ENCODE data around the gene TPP2.

Gene TPP2

GRCh38 chr13:102702965-102703725 lies 106.4 kb downstream of the TPP2 start:
- TF ChIP-seq EGR1 (IDR thresholded peaks at IDR 0.05) (no peak), EP300 (IDR thresholded peaks at IDR 0.05; ENCODE audit: borderline replicate concordance) (no peak), NFIC (IDR thresholded peaks at IDR 0.05) (no peak), YY1 (IDR thresholded peaks at IDR 0.05; ENCODE audit: low read depth) (no peak), TCF12 (IDR thresholded peaks at IDR 0.05; ENCODE audit: low read depth) (no peak), TAF1 (IDR thresholded peaks at IDR 0.05; ENCODE audit: low read depth) (no peak), USF1 (IDR thresholded peaks at IDR 0.05) (no peak), CREB1 (IDR thresholded peaks at IDR 0.05; ENCODE audit: low read depth) (no peak), TEAD4 (IDR thresholded peaks at IDR 0.05) (no peak), RAD21 (IDR thresholded peaks at IDR 0.05; ENCODE audit: low read depth) (no peak), MAX (IDR thresholded peaks at IDR 0.05) (no peak), ZBTB7A (IDR thresholded peaks at IDR 0.05; ENCODE audit: low read depth) (no peak), CEBPB (IDR thresholded peaks at IDR 0.05) (no peak), REST (IDR thresholded peaks at IDR 0.05; ENCODE audit: low read depth) (no peak), FOXM1 (IDR thresholded peaks at IDR 0.05; ENCODE audit: borderline replicate concordance, low read depth) (no peak)

GRCh38 chr13:102703726-102704035 lies 106.9 kb downstream of the TPP2 start:
- no peak for TF ChIP-seq TCF12 (IDR thresholded peaks at IDR 0.05; ENCODE audit: low read depth)
- no peak for TF ChIP-seq RAD21 (IDR thresholded peaks at IDR 0.05; ENCODE audit: low read depth)
- no peak for TF ChIP-seq TAF1 (IDR thresholded peaks at IDR 0.05; ENCODE audit: low read depth)
- TF ChIP-seq FOXM1 (IDR thresholded peaks at IDR 0.05; ENCODE audit: borderline replicate concordance, low read depth), result no peak
- TF ChIP-seq TEAD4 (IDR thresholded peaks at IDR 0.05), result no peak
- TF ChIP-seq NFIC (IDR thresholded peaks at IDR 0.05), result no peak
- TF ChIP-seq EGR1 (IDR thresholded peaks at IDR 0.05), result no peak
- TF ChIP-seq REST (IDR thresholded peaks at IDR 0.05; ENCODE audit: low read depth), result no peak
- TF ChIP-seq EP300 (IDR thresholded peaks at IDR 0.05; ENCODE audit: borderline replicate concordance), result no peak
- TF ChIP-seq ZBTB7A (IDR thresholded peaks at IDR 0.05; ENCODE audit: low read depth), result no peak
- TF ChIP-seq USF1 (IDR thresholded peaks at IDR 0.05), result no peak
- no peak for TF ChIP-seq YY1 (IDR thresholded peaks at IDR 0.05; ENCODE audit: low read depth)
- TF ChIP-seq CREB1 (IDR thresholded peaks at IDR 0.05; ENCODE audit: low read depth), result no peak
- TF ChIP-seq CEBPB (IDR thresholded peaks at IDR 0.05), result no peak

GRCh38 chr13:102704238-102705058 lies 107.7 kb downstream of the TPP2 start:
- TF ChIP-seq FOXM1 (IDR thresholded peaks at IDR 0.05; ENCODE audit: borderline replicate concordance, low read depth) (no peak), RAD21 (IDR thresholded peaks at IDR 0.05; ENCODE audit: low read depth) (no peak), NFIC (IDR thresholded peaks at IDR 0.05) (no peak), REST (IDR thresholded peaks at IDR 0.05; ENCODE audit: low read depth) (no peak), ZBTB7A (IDR thresholded peaks at IDR 0.05; ENCODE audit: low read depth) (no peak), TCF12 (IDR thresholded peaks at IDR 0.05; ENCODE audit: low read depth) (no peak), EGR1 (IDR thresholded peaks at IDR 0.05) (no peak), CEBPB (IDR thresholded peaks at IDR 0.05) (no peak), TAF1 (IDR thresholded peaks at IDR 0.05; ENCODE audit: low read depth) (no peak), MAX (IDR thresholded peaks at IDR 0.05) (no peak), EP300 (IDR thresholded peaks at IDR 0.05; ENCODE audit: borderline replicate concordance) (no peak), CREB1 (IDR thresholded peaks at IDR 0.05; ENCODE audit: low read depth) (no peak), TEAD4 (IDR thresholded peaks at IDR 0.05) (no peak), YY1 (IDR thresholded peaks at IDR 0.05; ENCODE audit: low read depth) (no peak), USF1 (IDR thresholded peaks at IDR 0.05) (no peak)

Measured in Ishikawa (cell line).